CD4-positive, CD25-positive, alpha-beta regulatory T cell (primary cell): ENCODE data around the gene FXYD5. TPM values are rescaled to one million over a fixed set of nuclear protein-coding genes. Genes with fewer than 3 reads are reported as not detected.

Experiments
- ATAC-seq, 2 donors: fragments of 150-1000 bp; cut with Tn5 transposase; one replicate each; pipeline ENCODE4 v1.10.0; 2021; ENCODE audit warnings: low read depth in 2 of 2, moderate number of reproducible peaks in 2 of 2, moderate library complexity in 1 of 2
- DNase-seq, 3 donors: peaks; one replicate each; pipeline versions ENCODE4 v3.0.0 to v3.0.0-alpha.2; 2012 to 2022; ENCODE audit warnings: mixed read lengths in 1 of 3
- H3K27ac ChIP-seq: one replicate; pipeline ENCODE4 v1.7.0; 2013; ENCODE audit warnings: mild to moderate bottlenecking, low read length; ENCODE audit not compliant: insufficient read depth, poor library complexity, severe bottlenecking
- H3K27me3 ChIP-seq: one replicate; pipeline ENCODE4 v1.7.0; 2013; ENCODE audit warnings: low read length; ENCODE audit not compliant: control insufficient read depth, insufficient read depth
- H3K36me3 ChIP-seq: one replicate; pipeline ENCODE4 v1.7.0; 2013; ENCODE audit warnings: mild to moderate bottlenecking, low read length, moderate library complexity; ENCODE audit not compliant: control insufficient read depth, insufficient read depth
- H3K4me1 ChIP-seq: 2 replicates; pipeline ENCODE4 v1.7.0; 2013; ENCODE audit warnings: mild to moderate bottlenecking, low read length; ENCODE audit not compliant: insufficient read depth, control insufficient read depth, poor library complexity, severe bottlenecking
- H3K4me3 ChIP-seq: one replicate; pipeline ENCODE4 v1.7.0; 2013; ENCODE audit warnings: low read depth, mild to moderate bottlenecking, low read length, moderate library complexity
- H3K9me3 ChIP-seq, 2 experiments: 1 replicate in 1 of 2; 2 replicates in 1 of 2; pipeline ENCODE4 v1.7.0; 2013; ENCODE audit warnings: low read length in 2 of 2, mild to moderate bottlenecking in 1 of 2, moderate library complexity in 1 of 2; ENCODE audit not compliant: control insufficient read depth in 2 of 2
- H3K27ac Mint-ChIP-seq, 3 donors: one replicate each; pipeline ENCODE4 v1.8.0; 2020 to 2022; ENCODE audit warnings: mild to moderate bottlenecking in 3 of 3, mixed read lengths in 3 of 3, moderate library complexity in 2 of 3
- H3K27me3 Mint-ChIP-seq: one replicate; pipeline ENCODE4 v1.8.0; 2022; ENCODE audit warnings: mild to moderate bottlenecking, mixed read lengths
- H3K36me3 Mint-ChIP-seq: one replicate; pipeline ENCODE4 v1.8.0; 2020; ENCODE audit warnings: mixed read lengths
- H3K4me1 Mint-ChIP-seq, 4 donors: one replicate each; pipeline ENCODE4 v1.8.0; 2020 to 2022; ENCODE audit warnings: mixed read lengths in 4 of 4, mild to moderate bottlenecking in 1 of 4
- H3K4me3 Mint-ChIP-seq, 4 donors: one replicate each; pipeline ENCODE4 v1.8.0; 2020 to 2022; ENCODE audit warnings: mild to moderate bottlenecking in 4 of 4, mixed read lengths in 4 of 4, moderate library complexity in 3 of 4
- H3K9me3 Mint-ChIP-seq, 7 donors: one replicate each; pipeline ENCODE4 v1.8.0; 2020 to 2022; ENCODE audit warnings: mixed read lengths in 7 of 7, mild to moderate bottlenecking in 3 of 7, moderate library complexity in 2 of 7
- polyA plus RNA-seq, 4 donors: library from polyadenylated mRNA; unstranded; fragments of 300-500 nt; fragmentation: Illumina TruSeq; gene quantifications; one replicate each; pipeline ENCODE4 v1.2.3, GENCODE V29; 2021
- total RNA-seq: library from RNA; stranded (reverse); gene quantifications from one replicate; pipeline ENCODE4 v1.2.3, GENCODE V29; 2022

Gene FXYD5
- total and polyA plus RNA-seq, 5 donors from 2014 or later: 465 to 575 (median 490) TPM

- Mint-ChIP-seq H3K4me1 (peaks cover 6 to 41% (median 22%) of the 10 kb centered on the region in 4 donors), H3K36me3 (no peaks in the 10 kb centered on the region), H3K27me3 (peaks cover 9% of the 10 kb centered on the region), H3K4me3 (peak overlapping the region; percentile 75 to 89 (median 78)), H3K9me3 (no peaks in the 10 kb centered on the region), H3K27ac (peak overlapping the region in 1 of 3 donors; percentile 32)
- Histone ChIP-seq H3K9me3 (no peaks in the 10 kb centered on the region), H3K4me3 (peak overlapping the region; percentile 64), H3K27me3 (no peaks in the 10 kb centered on the region), H3K4me1 (peaks cover 43% of the 10 kb centered on the region), H3K27ac (no peak overlapping the region), H3K36me3 (no peaks in the 10 kb centered on the region)
- peak; percentile 63 to 72 (median 68) for DNase-seq
- peak; percentile 23 to 29 for ATAC-seq
Measured at GRCh38 chr19:35142606-35143230, 11.8 kb upstream of the FXYD5 start.

GRCh38 chr19:35143231-35143715, 11.3 kb upstream of the FXYD5 start, which contains the start of gene FXYD7:
FXYD7 (plus strand) TSS chr19:35143255; CDS start chr19:35143334, 79 bp downstream.
- H3K27me3 Mint-ChIP-seq: peaks cover 9% of the 10 kb centered on the region
- no peak within 1 kb of the TSS for H3K27ac ChIP-seq
- H3K9me3 ChIP-seq: no peaks in the 10 kb centered on the region
- no peaks in the 10 kb centered on the region for H3K36me3 ChIP-seq
- peaks cover 43% of the 10 kb centered on the region for H3K4me1 ChIP-seq
- peaks cover 6 to 41% (median 22%) of the 10 kb centered on the region in 4 donors for H3K4me1 Mint-ChIP-seq
- peak within 1 kb of the TSS; percentile 88 to 96 (median 90) for H3K4me3 Mint-ChIP-seq
- no peak for ATAC-seq
- H3K27ac Mint-ChIP-seq: peak within 1 kb of the TSS; percentile 63 to 95 (median 91)
- no peaks in the 10 kb centered on the region for H3K36me3 Mint-ChIP-seq
- H3K9me3 Mint-ChIP-seq: no peaks in the 10 kb centered on the region
- peak within 1 kb of the TSS; percentile 64 for H3K4me3 ChIP-seq
- peak in 1 of 3 donors; percentile 13 for DNase-seq
- no peaks in the 10 kb centered on the region for H3K27me3 ChIP-seq

DNA sequence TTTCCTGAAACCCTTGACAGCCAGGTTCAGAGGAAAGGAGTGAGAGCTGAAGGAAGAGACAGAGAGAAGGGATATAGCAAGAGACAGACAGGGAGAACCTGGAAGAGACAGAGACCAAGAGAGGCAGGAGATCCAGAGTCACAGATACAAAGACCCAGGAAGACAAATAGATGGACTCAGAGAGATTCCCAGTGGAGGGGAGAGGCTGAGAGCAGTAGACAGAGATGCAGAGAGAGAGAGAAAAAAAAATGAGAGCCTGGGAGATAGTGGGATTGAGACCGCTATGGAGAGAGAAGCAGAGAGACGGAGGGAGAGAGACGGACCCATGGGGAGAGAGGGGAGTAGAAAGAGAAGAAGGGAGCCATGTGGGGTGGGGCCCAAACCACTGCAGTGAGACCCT, 10.7 kb upstream of the FXYD5 start:
- H3K4me1 ChIP-seq: peaks cover 43% of the 10 kb centered on the region
- Mint-ChIP-seq H3K4me3 (peak overlapping the region; percentile 21 to 74 (median 60)), H3K4me1 (peaks cover 6 to 41% (median 22%) of the 10 kb centered on the region in 4 donors), H3K36me3 (no peaks in the 10 kb centered on the region), H3K9me3 (no peaks in the 10 kb centered on the region), H3K27ac (peak overlapping the region in 2 of 3 donors; percentile 48 to 87), H3K27me3 (peaks cover 9% of the 10 kb centered on the region)
- H3K4me3 ChIP-seq: no peak overlapping the region
- H3K27ac ChIP-seq: no peak overlapping the region
- DNase-seq (no peak), ATAC-seq (no peak)
- no peaks in the 10 kb centered on the region for H3K9me3 ChIP-seq
- H3K27me3 ChIP-seq: no peaks in the 10 kb centered on the region
- no peaks in the 10 kb centered on the region for H3K36me3 ChIP-seq

DNA sequence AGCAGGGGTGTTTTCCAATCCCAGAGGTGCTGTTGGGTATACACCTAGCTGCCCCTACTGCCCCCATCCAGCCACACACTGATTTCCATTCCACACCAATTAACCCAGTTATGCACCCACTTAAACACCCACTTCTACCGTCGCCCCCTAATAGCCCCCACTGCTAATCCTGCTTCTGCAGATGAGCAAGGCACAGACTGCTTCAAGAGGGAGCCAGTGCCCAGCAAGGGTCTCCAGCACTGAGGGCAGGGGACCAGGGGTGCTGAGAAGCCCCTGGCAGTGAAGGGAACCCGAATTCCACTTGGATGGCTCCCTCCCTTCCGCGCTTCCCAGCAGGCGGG, 10.3 kb upstream of the FXYD5 start:
- Histone ChIP-seq H3K27me3 (no peaks in the 10 kb centered on the region), H3K27ac (no peak overlapping the region), H3K9me3 (no peaks in the 10 kb centered on the region), H3K4me1 (peaks cover 43% of the 10 kb centered on the region), H3K4me3 (no peak overlapping the region), H3K36me3 (no peaks in the 10 kb centered on the region)
- DNase-seq: no peak
- H3K36me3 Mint-ChIP-seq: peaks cover 2% of the 10 kb centered on the region
- peaks cover 9% of the 10 kb centered on the region for H3K27me3 Mint-ChIP-seq
- H3K4me1 Mint-ChIP-seq: peaks cover 6 to 41% (median 22%) of the 10 kb centered on the region in 4 donors
- no peaks in the 10 kb centered on the region for H3K9me3 Mint-ChIP-seq
- H3K4me3 Mint-ChIP-seq: peak overlapping the region in 3 of 4 donors; percentile 21 to 74 (median 38)
- no peak for ATAC-seq
- peak overlapping the region in 2 of 3 donors; percentile 48 to 87 for H3K27ac Mint-ChIP-seq

DNA sequence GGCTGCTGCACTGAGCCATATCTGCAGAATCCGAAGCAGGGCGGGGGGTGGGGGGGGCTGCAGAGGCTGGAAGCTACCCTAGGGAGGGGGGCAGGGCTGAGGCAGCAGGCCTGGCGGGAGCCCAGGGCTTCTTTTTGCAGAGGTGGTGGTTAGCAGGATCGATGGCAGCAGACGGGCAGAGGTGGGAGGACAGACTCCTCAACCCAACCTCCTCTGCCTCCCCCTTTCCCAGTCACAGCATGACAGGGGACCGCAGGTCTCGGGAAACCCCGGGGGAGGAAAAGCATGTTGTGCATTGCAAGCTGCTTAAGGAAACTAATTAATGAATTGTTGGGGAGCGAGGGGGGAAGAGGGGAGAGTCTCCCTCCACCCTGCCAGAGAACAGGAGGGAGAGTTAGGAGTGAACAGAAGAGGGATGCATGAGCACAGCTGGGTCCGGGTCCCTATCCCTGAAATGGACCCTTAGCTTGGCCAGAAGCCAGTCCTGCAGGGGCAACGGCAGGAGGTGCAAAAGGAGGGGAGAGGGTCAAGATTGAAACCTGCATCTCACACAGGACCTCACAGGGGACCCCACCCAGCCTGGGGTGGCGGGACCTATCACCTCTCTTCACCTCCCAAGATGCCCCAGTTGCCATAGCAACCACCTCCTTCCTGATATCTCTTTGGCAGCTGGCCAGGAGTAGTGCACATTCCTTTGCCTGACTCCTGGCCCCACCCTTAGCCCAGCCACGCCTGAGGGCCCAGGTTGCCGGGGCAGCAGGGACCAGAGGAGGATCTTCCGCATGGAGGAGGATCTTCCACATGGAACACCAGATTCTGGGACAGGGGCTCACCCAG, 9.7 kb upstream of the FXYD5 start:
- peak in 1 of 3 donors; percentile 28 for DNase-seq
- no peak overlapping the region for H3K27ac ChIP-seq
- peaks cover 6 to 41% (median 22%) of the 10 kb centered on the region in 4 donors for H3K4me1 Mint-ChIP-seq
- no peaks in the 10 kb centered on the region for H3K27me3 ChIP-seq
- H3K36me3 ChIP-seq: no peaks in the 10 kb centered on the region
- no peak overlapping the region for H3K4me3 ChIP-seq
- no peaks in the 10 kb centered on the region for H3K9me3 ChIP-seq
- ATAC-seq: no peak
- peaks cover 5% of the 10 kb centered on the region for H3K36me3 Mint-ChIP-seq
- no peaks in the 10 kb centered on the region for H3K9me3 Mint-ChIP-seq
- H3K27me3 Mint-ChIP-seq: peaks cover 9% of the 10 kb centered on the region
- H3K27ac Mint-ChIP-seq: peak overlapping the region in 1 of 3 donors; percentile 61
- peak overlapping the region in 2 of 4 donors; percentile 38 to 85 for H3K4me3 Mint-ChIP-seq
- H3K4me1 ChIP-seq: peaks cover 43% of the 10 kb centered on the region

DNA sequence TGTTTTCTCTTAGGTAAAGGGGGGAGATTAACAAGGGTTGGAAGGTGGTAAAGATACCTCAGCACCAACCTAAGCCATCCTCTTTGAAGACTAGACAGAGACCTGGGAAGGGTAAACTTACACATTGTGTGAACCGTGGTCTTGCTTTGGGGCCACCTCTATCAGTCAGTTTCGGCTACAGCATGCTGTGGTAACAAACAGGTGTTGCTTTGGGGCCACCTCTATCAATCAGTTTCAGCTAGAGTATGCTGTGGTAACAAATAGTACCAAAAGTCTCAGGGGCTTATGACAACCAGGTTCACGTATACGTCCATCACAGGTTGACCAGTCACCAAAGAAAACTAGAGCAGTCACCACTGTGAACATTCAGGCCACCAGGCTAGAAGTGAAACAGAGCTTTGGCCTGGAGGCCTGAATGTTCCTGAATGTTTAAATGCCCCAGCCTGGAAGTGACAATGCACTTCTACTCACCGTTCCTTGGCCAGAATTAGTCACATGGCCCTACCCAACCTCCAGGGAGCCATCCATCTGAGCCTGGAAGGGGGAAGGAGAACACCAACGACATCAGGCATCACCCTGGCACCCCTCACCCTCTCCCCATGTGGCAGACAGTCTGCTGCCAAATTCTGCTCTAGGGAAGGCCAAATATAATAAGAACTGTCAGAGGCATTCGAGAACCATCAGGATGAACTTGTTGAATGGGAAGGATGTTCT, 7.6 kb upstream of the FXYD5 start:
- H3K4me3 ChIP-seq: no peak overlapping the region
- no peak for ATAC-seq
- no peaks in the 10 kb centered on the region for H3K9me3 ChIP-seq
- peak overlapping the region in 1 of 4 donors; percentile 18 for H3K4me3 Mint-ChIP-seq
- peaks cover 27% of the 10 kb centered on the region for H3K4me1 ChIP-seq
- H3K36me3 Mint-ChIP-seq: peaks cover 5% of the 10 kb centered on the region
- H3K27me3 Mint-ChIP-seq: peaks cover 3% of the 10 kb centered on the region
- H3K27ac ChIP-seq: no peak overlapping the region
- H3K36me3 ChIP-seq: no peaks in the 10 kb centered on the region
- H3K27me3 ChIP-seq: no peaks in the 10 kb centered on the region
- DNase-seq: no peak
- H3K4me1 Mint-ChIP-seq: peaks cover 1 to 31% (median 10%) of the 10 kb centered on the region in 4 donors
- no peaks in the 10 kb centered on the region for H3K9me3 Mint-ChIP-seq
- H3K27ac Mint-ChIP-seq: peak overlapping the region in 2 of 3 donors; percentile 33 to 49

- Mint-ChIP-seq H3K4me1 (peaks cover 2 to 30% (median 6%) of the 10 kb centered on the region in 4 donors), H3K36me3 (peaks cover 5% of the 10 kb centered on the region), H3K27ac (peak overlapping the region in 2 of 3 donors; percentile 24 to 73), H3K9me3 (no peaks in the 10 kb centered on the region), H3K27me3 (no peaks in the 10 kb centered on the region), H3K4me3 (peak overlapping the region in 1 of 4 donors; percentile 62)
- H3K4me3 ChIP-seq: no peak overlapping the region
- no peaks in the 10 kb centered on the region for H3K9me3 ChIP-seq
- peaks cover 15% of the 10 kb centered on the region for H3K4me1 ChIP-seq
- H3K27ac ChIP-seq: no peak overlapping the region
- H3K36me3 ChIP-seq: no peaks in the 10 kb centered on the region
- DNase-seq: no peak
- ATAC-seq: no peak
- no peaks in the 10 kb centered on the region for H3K27me3 ChIP-seq
Measured at GRCh38 chr19:35149463-35149862, 5.1 kb upstream of the FXYD5 start.
